ENCODE results near the gene YBX2.

DNA sequence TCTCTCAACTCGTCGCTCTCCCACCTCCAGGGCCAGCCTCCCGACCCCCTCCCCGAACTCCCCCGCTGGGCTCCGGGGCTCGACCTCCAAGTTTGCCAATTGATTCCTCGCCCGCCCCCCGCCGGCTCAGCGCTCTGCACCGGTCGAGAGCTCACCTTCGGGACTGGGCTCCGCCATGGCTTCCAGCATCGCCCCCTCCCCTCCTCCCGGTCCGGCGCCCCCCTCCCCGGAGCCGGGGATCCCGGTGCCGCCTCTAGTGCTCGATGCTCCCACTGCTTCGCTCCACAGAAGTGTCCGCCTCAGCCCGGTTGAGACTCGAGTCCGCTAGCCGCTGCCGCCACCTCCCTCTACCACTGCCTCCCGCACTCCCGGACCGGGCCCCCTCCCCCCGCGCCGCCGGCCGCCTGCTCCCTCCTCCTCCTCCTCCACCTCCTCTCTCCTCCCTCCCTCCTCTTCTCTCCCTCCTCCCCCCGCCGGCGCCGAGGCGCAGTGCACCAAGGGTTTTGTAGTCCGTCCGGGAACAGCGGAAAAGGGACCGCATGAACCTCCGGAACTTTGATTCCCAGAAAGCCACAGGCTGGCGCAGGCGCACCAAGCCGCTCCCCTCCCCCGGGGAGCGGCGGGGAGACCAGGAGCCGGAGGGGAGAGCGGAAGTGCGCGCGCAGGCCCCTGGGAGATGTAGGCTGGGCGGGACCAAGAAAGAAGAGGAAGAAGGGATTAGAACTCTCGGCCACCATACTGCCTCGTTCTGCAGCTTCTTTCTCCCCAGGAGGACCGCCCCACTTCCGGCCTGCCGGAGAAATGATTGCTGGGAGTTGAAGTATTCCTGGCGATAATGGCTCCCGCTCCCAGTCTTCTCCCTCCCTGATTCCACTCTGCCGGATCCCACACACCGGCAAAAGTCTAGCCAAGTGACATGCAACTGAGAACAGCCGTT, 55.1 kb downstream of the YBX2 start, which contains the start of gene PHF23:
- TF ChIP-seq POLR2AphosphoS5 (IDR thresholded peaks at IDR 0.05) = peak; percentile 81
- TF ChIP-seq CTCF (IDR thresholded peaks at IDR 0.05) = peak in 3 of 4 experiments; percentile 8 to 58 (median 34)
- TF ChIP-seq EP300 (IDR thresholded peaks at IDR 0.05) = no peak
- peak; percentile 40 to 56 for TF ChIP-seq POLR2A (IDR thresholded peaks at IDR 0.05)

Data from gastroesophageal sphincter (tissue), 3 donors.